Ishikawa (cell line): ENCODE measurements around the gene FOXA2.

Experiments
- CEBPB ChIP-seq: IDR thresholded peaks from 2 replicates; pipeline ENCODE4 v1.6.1; 2012
- EP300 ChIP-seq: IDR thresholded peaks from 2 replicates; pipeline ENCODE4 v1.6.1; 2012; ENCODE audit warnings: borderline replicate concordance
- FOXM1 ChIP-seq: IDR thresholded peaks from 2 replicates; pipeline ENCODE4 v1.6.1; 2012; ENCODE audit warnings: low read depth, borderline replicate concordance
- MAX ChIP-seq: IDR thresholded peaks from 2 replicates; pipeline ENCODE4 v1.6.1; 2012
- NFIC ChIP-seq: IDR thresholded peaks from 2 replicates; pipeline ENCODE4 v1.6.1; 2012
- RAD21 ChIP-seq: IDR thresholded peaks from 2 replicates; pipeline ENCODE4 v1.6.1; 2012; ENCODE audit warnings: low read depth
- TAF1 ChIP-seq: IDR thresholded peaks from 2 replicates; pipeline ENCODE4 v1.6.1; 2012; ENCODE audit warnings: low read depth, mild to moderate bottlenecking
- TCF12 ChIP-seq: IDR thresholded peaks from 2 replicates; pipeline ENCODE4 v1.6.1; 2012; ENCODE audit warnings: low read depth
- YY1 ChIP-seq: IDR thresholded peaks from 2 replicates; pipeline ENCODE4 v1.6.1; 2012; ENCODE audit warnings: low read depth
- TF ChIP-seq, protein P1 (sequence below): IDR thresholded peaks from 2 replicates; pipeline ENCODE4 v1.6.1; 2012; ENCODE audit warnings: low read depth, mild to moderate bottlenecking
- TF ChIP-seq, protein P2 (sequence below): IDR thresholded peaks from 2 replicates; pipeline ENCODE4 v1.6.1; 2012

GRCh38 chr20:22623211-22623610 is 38.8 kb upstream of the FOXA2 start:
- TF ChIP-seq, protein P1, sequence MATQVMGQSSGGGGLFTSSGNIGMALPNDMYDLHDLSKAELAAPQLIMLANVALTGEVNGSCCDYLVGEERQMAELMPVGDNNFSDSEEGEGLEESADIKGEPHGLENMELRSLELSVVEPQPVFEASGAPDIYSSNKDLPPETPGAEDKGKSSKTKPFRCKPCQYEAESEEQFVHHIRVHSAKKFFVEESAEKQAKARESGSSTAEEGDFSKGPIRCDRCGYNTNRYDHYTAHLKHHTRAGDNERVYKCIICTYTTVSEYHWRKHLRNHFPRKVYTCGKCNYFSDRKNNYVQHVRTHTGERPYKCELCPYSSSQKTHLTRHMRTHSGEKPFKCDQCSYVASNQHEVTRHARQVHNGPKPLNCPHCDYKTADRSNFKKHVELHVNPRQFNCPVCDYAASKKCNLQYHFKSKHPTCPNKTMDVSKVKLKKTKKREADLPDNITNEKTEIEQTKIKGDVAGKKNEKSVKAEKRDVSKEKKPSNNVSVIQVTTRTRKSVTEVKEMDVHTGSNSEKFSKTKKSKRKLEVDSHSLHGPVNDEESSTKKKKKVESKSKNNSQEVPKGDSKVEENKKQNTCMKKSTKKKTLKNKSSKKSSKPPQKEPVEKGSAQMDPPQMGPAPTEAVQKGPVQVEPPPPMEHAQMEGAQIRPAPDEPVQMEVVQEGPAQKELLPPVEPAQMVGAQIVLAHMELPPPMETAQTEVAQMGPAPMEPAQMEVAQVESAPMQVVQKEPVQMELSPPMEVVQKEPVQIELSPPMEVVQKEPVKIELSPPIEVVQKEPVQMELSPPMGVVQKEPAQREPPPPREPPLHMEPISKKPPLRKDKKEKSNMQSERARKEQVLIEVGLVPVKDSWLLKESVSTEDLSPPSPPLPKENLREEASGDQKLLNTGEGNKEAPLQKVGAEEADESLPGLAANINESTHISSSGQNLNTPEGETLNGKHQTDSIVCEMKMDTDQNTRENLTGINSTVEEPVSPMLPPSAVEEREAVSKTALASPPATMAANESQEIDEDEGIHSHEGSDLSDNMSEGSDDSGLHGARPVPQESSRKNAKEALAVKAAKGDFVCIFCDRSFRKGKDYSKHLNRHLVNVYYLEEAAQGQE: no peak
- TF ChIP-seq MAX: no peak
- TF ChIP-seq YY1: no peak
- TF ChIP-seq, protein P2, sequence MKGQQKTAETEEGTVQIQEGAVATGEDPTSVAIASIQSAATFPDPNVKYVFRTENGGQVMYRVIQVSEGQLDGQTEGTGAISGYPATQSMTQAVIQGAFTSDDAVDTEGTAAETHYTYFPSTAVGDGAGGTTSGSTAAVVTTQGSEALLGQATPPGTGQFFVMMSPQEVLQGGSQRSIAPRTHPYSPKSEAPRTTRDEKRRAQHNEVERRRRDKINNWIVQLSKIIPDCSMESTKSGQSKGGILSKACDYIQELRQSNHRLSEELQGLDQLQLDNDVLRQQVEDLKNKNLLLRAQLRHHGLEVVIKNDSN: no peak
- TF ChIP-seq EP300: no peak
- TF ChIP-seq CEBPB: no peak
- TF ChIP-seq TCF12: no peak
- TF ChIP-seq TAF1: no peak
- no peak for TF ChIP-seq RAD21
- TF ChIP-seq NFIC: no peak
- no peak for TF ChIP-seq FOXM1
